PC-3 (cell line): ENCODE measurements around the gene WDR90.

ENCODE experiments used
- EZH2phosphoT487 ChIP-seq: fragments of 300-600 bp; sonication (generic); IDR thresholded peaks from 2 replicates; pipeline ENCODE4 v1.6.1; 2018; ENCODE audit warnings: mild to moderate bottlenecking, antibody characterized with exemption, low read length, borderline replicate concordance
- TF ChIP-seq, protein P1 (sequence below): fragments of 300-600 bp; sonication (generic); conservative IDR thresholded peaks from 2 replicates; pipeline ENCODE4 v1.5.1; 2017; ENCODE audit warnings: antibody characterized with exemption, low read depth, mild to moderate bottlenecking, low read length

DNA sequence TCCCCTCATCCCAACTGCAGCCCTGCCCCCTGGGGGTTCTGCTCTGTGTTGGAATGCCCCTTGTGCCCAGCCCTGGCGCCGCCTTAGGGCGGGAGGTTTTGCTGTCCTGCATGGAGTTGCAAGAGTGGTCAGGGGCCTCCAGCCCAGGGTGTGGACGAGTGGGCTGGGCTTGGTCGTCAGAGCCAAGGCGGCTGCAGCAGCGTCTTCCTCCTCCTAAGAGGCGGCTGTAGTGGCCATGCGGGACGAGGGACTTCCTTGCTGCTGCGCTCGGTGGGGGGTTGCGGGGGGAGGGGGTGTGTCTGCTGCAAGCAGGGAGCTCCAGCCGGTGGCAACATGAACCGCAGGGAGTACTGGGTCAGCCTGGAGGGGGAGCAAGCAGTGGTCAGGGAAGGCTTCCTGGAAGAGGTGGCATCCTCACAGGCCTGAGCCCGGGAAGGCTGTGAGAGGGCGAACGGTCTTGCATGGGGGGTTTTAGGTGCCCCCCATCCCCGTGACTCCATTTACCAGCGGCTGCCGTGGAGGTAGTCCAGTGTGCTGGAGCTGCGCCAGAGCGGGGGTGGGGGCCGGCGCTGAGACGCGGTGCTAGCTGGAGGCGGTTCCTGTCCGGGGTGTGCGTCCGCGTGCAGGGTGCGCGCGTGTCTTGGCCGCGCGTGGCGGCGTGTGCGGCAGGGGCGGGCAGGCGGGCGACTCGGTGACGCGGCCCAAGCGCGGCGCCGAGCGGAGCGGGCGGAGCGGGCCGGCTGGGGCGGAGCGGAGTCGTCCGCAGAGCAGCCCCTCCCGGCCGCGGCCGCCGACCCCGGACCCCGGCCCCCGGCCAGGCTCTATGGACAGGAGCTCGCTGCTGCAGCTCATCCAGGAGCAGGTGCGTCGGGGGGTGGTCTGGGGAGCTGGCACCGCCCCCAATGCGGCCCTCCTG, 26.1 kb downstream of the WDR90 start, which contains the start of gene RHBDL1:
- TF ChIP-seq, protein P1, sequence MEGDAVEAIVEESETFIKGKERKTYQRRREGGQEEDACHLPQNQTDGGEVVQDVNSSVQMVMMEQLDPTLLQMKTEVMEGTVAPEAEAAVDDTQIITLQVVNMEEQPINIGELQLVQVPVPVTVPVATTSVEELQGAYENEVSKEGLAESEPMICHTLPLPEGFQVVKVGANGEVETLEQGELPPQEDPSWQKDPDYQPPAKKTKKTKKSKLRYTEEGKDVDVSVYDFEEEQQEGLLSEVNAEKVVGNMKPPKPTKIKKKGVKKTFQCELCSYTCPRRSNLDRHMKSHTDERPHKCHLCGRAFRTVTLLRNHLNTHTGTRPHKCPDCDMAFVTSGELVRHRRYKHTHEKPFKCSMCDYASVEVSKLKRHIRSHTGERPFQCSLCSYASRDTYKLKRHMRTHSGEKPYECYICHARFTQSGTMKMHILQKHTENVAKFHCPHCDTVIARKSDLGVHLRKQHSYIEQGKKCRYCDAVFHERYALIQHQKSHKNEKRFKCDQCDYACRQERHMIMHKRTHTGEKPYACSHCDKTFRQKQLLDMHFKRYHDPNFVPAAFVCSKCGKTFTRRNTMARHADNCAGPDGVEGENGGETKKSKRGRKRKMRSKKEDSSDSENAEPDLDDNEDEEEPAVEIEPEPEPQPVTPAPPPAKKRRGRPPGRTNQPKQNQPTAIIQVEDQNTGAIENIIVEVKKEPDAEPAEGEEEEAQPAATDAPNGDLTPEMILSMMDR = no peak
- no peak for TF ChIP-seq EZH2phosphoT487
